ENCODE data around the gene RBM38. TPM values are rescaled to one million over a fixed set of nuclear protein-coding genes. Genes with fewer than 3 reads are reported as not detected.
"Not testable (repeated sequence)": the region's sequence is repeated elsewhere in the genome, so short reads cannot be mapped to it uniquely, and the experiment has no call there.

The RBM38 gene
- total RNA-seq (2014; rRNA removed; shearing (Covaris generic)), result 14.6 and 15.7 TPM in 2 replicates

DNA sequence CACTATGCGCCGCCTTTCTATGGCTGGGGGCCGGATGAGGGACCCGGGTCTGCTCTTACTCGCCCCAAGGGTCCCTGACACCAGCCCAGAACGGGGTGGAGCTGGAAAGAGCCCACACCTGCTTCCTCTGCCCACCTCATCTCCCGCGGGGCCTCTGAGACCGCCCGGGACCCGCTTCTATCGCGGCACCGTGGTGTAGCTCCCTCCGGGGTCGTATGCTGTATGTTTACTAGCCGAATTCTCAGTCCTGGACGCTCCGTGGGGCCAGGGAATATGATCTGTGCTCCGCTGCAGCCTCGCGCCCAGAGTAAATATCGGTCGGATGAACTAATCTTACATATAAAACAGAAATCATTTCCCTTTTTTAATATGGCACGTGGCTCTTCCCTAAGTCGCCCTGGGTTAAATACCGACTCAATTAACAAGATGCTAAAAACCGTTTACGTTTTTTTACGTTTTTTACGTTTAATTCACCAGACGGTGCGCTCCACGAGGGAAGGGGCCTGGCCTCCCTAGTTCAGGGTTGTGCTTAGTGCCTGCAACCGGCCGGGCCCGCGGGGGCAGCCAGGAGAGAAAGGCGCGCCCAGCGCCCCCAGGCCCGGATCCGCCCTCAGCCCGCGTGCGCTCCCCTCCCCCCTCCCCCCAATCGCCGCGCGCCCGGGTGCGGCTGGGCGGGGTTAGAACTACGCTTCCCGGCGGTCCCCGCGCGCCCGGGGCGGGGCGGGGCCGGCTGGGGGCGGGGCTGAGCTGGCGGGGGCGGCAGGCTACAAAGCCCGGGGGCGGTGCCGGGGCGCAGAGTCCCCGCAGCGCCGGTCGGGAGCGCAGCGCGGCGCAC is at the start of gene RBM38:
RBM38 (plus strand) TSS at position 793 of the 835 bp plus-strand sequence. CDS start 186 bp downstream, outside the sequence.
- DNase-seq (ENCODE audit: low read depth), result peak; percentile 69

- no peak for DNase-seq (ENCODE audit: low read depth)
Measured at GRCh38 chr20:57341663-57342062, 49.5 kb upstream of the RBM38 start.

DNA sequence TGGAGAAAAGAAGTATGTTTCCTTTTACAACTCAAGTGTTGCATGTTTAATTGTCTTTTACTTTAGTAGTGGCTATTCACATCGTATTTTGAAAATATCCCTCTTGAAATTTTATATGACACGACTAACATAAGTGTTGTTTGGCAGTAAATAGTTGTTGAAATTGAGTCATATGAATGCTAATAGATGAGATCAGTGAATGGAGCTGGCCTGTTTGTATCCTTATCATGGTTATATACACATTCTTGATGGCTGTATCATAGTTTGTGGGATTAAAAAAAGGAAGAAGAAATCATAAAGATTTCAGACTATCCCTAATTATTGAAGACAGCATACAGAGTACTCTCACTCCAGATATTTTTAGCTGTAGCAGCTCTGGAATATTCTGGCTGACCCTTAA is 48.4 kb upstream of the RBM38 start:
- DNase-seq (ENCODE audit: low read depth), result no peak

DNA sequence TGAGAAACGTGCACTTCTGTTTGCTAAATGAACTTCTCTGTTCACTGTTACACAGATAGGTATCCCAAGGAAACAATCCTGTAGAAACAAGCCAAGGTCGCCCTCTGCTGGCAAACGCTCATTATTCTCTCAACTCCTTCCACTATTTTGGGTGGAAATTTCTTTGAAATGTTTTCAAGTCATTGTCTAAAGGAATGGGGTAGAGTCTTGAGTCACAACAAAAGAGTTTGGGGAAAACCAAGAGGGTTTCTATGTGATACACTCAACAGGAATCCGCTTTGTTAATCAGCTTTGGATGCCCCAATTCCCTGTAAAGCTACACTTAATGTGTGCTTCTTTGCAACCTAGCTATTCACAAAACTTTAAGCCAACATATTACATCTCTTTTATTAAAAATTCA is 44.7 kb upstream of the RBM38 start:
- peak; percentile 64 for DNase-seq (ENCODE audit: low read depth)

GRCh38 chr20:57347393-57347792 is 43.8 kb upstream of the RBM38 start:
- no peak for DNase-seq (ENCODE audit: low read depth)

GRCh38 chr20:57348200-57348921 is 42.8 kb upstream of the RBM38 start:
- not testable (repeated sequence) for DNase-seq (ENCODE audit: low read depth)

- not testable (repeated sequence) for DNase-seq (ENCODE audit: low read depth)
Measured at GRCh38 chr20:57348922-57349574, 42.1 kb upstream of the RBM38 start.

DNA sequence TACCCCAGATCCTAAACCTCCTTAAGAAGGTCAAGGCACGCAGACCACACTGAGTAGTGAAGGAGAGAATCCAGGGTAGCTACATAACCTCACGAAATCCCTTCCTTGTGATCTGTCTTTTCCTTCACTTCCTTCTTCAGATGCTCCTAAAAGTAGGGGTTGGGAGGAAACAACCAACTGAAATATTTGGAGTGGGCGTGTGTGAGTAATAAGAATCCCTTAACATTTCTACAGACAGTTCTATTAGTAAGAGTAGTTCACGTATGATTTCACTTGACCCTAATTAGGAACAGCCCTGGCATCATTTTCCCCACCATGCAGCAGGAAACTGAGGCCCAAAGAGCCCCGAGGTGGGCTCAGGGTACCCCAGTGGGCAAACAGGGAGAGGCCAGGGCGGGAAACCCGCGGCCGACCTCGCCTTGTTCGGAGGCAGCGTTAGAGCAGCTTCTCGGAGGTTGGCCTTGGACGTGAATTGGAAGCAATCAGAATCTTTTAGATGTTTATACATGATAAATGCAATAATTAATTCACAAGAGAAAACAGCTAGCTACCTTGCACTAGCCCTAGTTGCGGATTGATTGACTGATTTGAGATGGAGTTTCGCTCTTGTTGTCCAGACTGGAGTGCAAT is 41.0 kb upstream of the RBM38 start:
- DNase-seq (ENCODE audit: low read depth), result no peak

- not testable (repeated sequence) for DNase-seq (ENCODE audit: low read depth)
Measured at GRCh38 chr20:57350726-57351041, 40.5 kb upstream of the RBM38 start.

DNA sequence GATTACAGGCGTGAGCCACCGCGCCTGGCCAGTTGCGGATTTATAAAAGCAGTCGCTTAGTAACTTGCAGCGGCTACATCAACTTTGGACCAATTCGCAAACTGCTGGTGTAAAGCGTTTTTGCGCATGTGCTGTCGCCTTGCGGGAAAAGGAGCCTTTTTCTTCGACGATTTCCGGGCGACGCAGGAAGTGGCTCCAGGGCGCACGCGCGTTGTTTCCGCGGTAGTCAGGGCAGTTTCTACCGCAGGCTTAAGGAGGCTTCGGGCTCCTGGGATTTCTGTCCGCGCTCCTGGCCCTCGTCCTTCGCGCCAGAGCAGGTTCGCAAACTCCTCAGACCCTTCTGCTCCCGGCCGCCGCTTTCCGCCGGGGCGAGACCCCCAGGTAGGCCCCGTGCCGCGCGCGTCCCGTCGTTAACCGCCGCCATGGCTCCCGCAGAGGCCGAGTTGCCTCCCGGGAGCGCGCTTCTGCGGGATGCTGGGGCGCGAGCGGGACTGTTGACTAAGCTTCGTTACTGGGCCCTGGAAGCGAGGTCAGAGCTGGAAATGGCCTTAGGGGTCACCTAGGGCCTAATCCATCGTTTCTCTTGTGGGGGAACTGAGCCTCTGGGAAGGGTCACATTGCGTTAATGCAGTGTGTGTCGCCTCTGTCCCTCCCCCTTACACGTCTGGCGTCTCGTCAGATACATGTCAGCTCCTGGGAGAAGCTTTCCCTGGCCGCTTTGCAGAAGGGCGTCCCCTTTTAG is 40.0 kb upstream of the RBM38 start, which contains the start of gene RAE1:
RAE1 (plus strand) TSS at position 214 of the 742 bp plus-strand sequence. CDS start 2,784 bp downstream, outside the sequence.
- peak; percentile 93 for DNase-seq (ENCODE audit: low read depth)

DNA sequence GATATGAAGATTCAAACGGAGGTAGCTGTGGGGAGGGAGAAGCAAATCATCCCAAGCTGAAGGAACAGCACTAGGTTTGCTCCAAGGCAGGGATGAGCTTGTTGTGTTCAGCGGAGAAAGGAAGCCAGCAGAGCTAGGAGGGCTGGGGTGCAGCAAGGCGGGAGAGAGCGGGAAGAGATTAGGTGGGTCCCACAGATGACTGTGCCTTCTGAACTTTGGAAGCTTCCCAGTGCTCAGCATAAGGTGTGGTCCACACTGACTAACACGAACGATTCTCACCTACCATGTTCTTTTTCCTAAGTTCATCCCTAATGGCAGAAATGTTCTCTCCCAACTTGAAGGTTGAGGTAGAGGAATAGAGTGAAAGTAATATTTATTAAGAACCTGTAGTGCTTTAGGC is 38.9 kb upstream of the RBM38 start:
- no peak for DNase-seq (ENCODE audit: low read depth)

DNA sequence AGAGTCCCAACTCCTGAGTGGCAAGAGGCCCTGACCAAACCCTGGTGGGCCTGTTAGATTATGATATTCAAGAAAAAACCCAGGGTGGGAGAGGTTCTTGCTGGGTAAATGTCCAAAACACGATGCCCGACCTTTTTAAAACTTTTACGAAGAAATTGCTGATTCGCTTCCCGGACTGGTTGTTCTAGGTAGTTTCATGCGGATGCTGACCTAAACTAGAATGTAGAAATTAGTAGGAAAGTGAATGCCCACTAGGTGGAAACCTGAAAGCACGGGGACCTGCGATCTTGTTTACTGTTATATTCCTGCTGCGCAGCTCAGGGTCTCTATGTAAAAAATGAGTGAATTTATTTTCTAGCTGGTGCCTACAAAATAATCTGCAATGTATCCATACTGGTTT is 37.8 kb upstream of the RBM38 start:
- DNase-seq (ENCODE audit: low read depth), result no peak

GRCh38 chr20:57361517-57361916 is 29.7 kb upstream of the RBM38 start:
- peak; percentile 57 for DNase-seq (ENCODE audit: low read depth)

DNA sequence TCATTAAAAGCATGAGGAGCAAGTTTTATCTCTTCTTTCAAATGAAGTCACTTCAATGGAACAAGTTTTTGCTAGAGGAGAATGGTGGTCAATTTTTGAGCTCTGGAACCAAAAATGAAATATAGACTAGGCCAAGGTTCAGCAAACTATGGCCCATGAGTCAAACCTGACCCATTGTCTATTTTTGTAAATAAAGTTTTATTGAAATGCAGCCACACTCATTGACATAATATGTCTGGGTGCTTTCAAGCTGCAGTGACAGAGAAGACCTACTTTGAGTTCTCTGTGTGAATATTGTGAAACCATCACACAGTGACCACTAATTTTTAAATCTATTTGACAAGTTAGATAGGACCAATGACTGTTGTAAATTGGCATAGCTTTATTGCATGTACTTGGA is 26.7 kb upstream of the RBM38 start:
- no peak for DNase-seq (ENCODE audit: low read depth)

- DNase-seq (ENCODE audit: low read depth), result no peak
Measured at GRCh38 chr20:57369596-57369995, 21.6 kb upstream of the RBM38 start.

- DNase-seq (ENCODE audit: low read depth), result no peak
Measured at GRCh38 chr20:57370316-57370715, 20.9 kb upstream of the RBM38 start.

DNA sequence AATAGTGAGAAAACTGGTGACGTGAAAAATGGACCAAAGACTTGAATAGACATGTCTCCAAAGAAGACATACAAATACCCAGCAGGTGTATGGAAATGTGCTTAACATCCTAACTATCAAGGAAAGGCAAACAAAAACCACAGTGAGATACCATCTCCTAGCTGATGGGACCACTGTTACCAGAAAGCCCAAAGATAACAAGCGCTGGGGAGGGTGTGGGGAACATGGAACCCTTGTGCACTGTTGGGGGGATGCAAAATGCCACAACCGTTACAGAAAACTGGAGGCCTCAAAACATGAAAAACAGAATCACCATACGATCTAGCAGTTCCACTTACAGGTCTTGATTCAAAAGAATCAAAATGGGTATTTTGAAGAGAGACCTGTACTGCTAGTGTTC is 19.8 kb upstream of the RBM38 start:
- no peak for DNase-seq (ENCODE audit: low read depth)

DNA sequence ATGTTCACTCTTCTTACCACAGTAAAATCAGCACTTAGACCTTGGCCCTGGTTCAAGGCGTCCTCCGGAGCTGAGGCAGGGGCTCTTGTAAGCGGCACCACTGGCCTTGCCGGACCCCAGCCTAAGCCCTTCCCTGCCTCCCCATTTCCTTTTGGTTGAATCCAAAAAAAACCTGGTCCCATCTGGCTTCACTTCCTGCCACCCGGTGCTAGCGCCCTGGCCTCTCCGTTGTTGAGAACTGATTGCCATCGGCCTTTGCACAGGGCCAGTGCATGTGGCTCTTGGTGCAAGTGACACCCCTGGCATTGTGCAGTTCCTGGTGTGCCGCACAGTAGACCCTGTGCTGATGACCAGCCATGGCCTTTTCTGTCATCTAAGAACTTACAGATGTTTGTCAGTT is 19.0 kb upstream of the RBM38 start:
- DNase-seq (ENCODE audit: low read depth), result no peak

DNA sequence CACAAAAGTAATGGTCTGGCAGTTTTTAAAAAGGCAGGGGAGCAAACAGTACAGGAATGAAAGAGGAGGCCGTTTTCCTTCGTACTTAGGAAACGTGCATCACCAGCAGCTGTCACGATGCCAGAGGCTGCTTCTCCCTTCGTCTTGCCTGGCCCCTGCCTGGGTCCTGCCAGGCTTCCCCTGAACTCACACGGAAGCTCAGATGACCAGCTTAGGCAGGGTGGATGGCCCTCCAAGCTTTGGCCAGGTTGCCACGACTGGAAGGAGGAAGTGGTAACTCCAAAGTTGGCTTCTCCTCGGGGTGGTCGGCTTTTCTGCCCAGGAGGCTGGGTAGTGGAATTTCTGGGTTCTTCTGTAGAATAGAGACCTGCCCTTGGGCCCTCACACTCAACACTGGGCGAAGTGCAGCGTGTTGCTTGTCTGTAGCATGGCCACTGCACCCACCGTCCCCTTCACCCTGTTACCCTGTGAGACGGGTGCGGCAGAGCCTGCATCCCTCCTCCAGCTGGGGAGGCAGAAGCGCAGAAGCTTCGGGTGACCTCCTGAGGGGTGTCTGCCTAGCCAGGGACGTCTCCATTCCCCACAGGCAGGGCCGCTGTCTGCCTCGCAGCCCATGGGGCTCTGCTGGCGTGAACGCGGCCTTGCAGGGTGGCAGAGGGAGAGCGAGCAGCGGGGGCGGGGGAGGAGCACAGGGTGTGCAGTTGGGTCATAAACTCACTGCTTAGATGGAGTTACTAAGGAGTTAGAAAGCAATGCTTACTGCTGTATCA is 18.4 kb upstream of the RBM38 start:
- DNase-seq (ENCODE audit: low read depth), result no peak

DNA sequence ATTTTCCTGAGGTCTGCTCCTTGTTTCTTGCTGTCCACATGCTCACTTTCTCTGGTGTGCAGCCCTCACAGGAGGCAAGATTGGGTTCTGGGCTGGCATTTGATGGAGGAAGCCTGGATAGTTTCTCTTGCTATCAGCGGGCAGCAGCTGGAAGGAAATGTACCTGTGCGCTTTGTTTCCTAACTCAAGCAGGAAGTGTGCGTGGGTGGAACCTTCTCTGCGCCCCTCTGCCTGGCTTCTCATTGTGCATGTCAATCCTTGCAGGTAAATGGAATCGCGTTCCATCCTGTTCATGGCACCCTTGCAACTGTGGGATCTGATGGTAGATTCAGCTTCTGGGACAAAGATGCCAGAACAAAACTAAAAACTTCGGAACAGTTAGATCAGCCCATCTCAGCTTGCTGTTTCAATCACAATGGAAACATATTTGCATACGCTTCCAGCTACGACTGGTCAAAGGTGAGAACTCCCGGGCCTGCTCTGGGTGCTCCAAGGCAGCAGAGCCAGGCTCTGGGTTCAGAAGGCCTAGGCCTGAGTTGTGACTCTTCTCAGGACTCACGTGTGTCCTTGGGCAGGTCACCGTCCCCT is 16.8 kb upstream of the RBM38 start:
- no peak for DNase-seq (ENCODE audit: low read depth)

Data from Daoy (cell line).